HepG2 (cell line): Measurements from ENCODE around the gene RNF5. TPM values are rescaled to one million over a fixed set of nuclear protein-coding genes. Genes with fewer than 3 reads are reported as not detected.

Experiments
- ARID3A ChIP-seq: IDR thresholded peaks from 2 replicates; pipeline ENCODE4 v1.6.1; 2012; ENCODE audit warnings: low read depth, low read length, improper control_type of control experiment
- ARNT2 ChIP-seq: sonication (generic); formaldehyde crosslinking; IDR thresholded peaks from 2 replicates; pipeline ENCODE4 v1.8.0; 2022; ENCODE audit warnings: mild to moderate bottlenecking, low read depth, missing genetic modification reagents, moderate library complexity
- CCAR2 ChIP-seq: fragments of 200-400 bp; formaldehyde crosslinking; optimal IDR thresholded peaks from 2 replicates; pipeline ENCODE3; 2018; ENCODE audit warnings: low read depth, mild to moderate bottlenecking, low read length, moderate library complexity
- CERS6 ChIP-seq: sonication (generic); formaldehyde crosslinking; IDR thresholded peaks from 2 replicates; pipeline ENCODE4 v1.5.0; 2020; ENCODE audit warnings: missing genetic modification reagents
- DNMT3B ChIP-seq: conservative IDR thresholded peaks from 2 replicates; pipeline ENCODE4 v1.6.1; 2016; ENCODE audit warnings: missing biosample characterization, control low read depth
- FOSL2 ChIP-seq: sonication (generic); formaldehyde crosslinking; IDR thresholded peaks from 2 replicates; pipeline ENCODE4 v1.4.0; 2020; ENCODE audit warnings: missing genetic modification reagents
- HOXD1 ChIP-seq: sonication (generic); formaldehyde crosslinking; IDR thresholded peaks from 2 replicates; pipeline ENCODE4 v1.5.0; 2020; ENCODE audit warnings: missing genetic modification reagents
- JARID2 ChIP-seq: sonication (generic); formaldehyde crosslinking; IDR thresholded peaks from 2 replicates; pipeline ENCODE4 v1.8.1; 2023; ENCODE audit warnings: missing genetic modification reagents, inconsistent platforms; ENCODE audit not compliant: insufficient replicate concordance
- JUNB ChIP-seq: sonication (generic); formaldehyde crosslinking; IDR thresholded peaks from 2 replicates; pipeline ENCODE4 v1.8.0; 2022; ENCODE audit warnings: missing genetic modification reagents, mild to moderate bottlenecking, borderline replicate concordance
- KDM1A ChIP-seq: IDR thresholded peaks from 2 replicates; pipeline ENCODE4 v1.6.1; 2016; ENCODE audit warnings: missing compliant biosample characterization
- KDM3A ChIP-seq: IDR thresholded peaks from 2 replicates; pipeline ENCODE4 v1.6.1; 2018; ENCODE audit warnings: low read depth, missing compliant biosample characterization
- KDM4B ChIP-seq: sonication (generic); formaldehyde crosslinking; IDR thresholded peaks from 2 replicates; pipeline ENCODE4 v1.4.0; 2020; ENCODE audit warnings: missing genetic modification reagents
- MAF1 ChIP-seq: sonication (generic); formaldehyde crosslinking; IDR thresholded peaks from 2 replicates; pipeline ENCODE4 v1.5.0; 2020; ENCODE audit warnings: missing genetic modification reagents, borderline replicate concordance
- NFYC ChIP-seq: IDR thresholded peaks from 2 replicates; pipeline ENCODE4 v1.6.1; 2016; ENCODE audit warnings: missing genetic modification reagents, missing compliant biosample characterization
- NKX3-1 ChIP-seq: sonication (generic); formaldehyde crosslinking; IDR thresholded peaks from 2 replicates; pipeline ENCODE4 v1.5.0; 2020; ENCODE audit warnings: missing genetic modification reagents
- POGZ ChIP-seq: sonication (generic); formaldehyde crosslinking; IDR thresholded peaks from 2 replicates; pipeline ENCODE4 v1.4.0; 2020; ENCODE audit warnings: mild to moderate bottlenecking, missing genetic modification reagents
- POLR2G ChIP-seq: fragments of 200-400 bp; formaldehyde crosslinking; IDR thresholded peaks from 2 replicates; pipeline ENCODE4 v1.6.1; 2018; ENCODE audit warnings: mild to moderate bottlenecking, low read depth, low read length, moderate library complexity
- SIN3B ChIP-seq: fragments of 150-350 bp; IDR thresholded peaks from 2 replicates; pipeline ENCODE4 v1.6.1; 2014; ENCODE audit warnings: low read length
- SMARCE1 ChIP-seq: fragments of 450-650 bp; IDR thresholded peaks from 2 replicates; pipeline ENCODE4 v1.6.1; 2017; ENCODE audit warnings: borderline replicate concordance
- TBX2 ChIP-seq: sonication (generic); formaldehyde crosslinking; IDR thresholded peaks from 2 replicates; pipeline ENCODE4 v1.5.0; 2020; ENCODE audit warnings: missing genetic modification reagents, mild to moderate bottlenecking, borderline replicate concordance
- ZBTB10 ChIP-seq: sonication (generic); formaldehyde crosslinking; IDR thresholded peaks from 2 replicates; pipeline ENCODE4 v1.4.0; 2020; ENCODE audit warnings: missing genetic modification reagents, borderline replicate concordance
- ZC3H13 ChIP-seq: sonication (generic); formaldehyde crosslinking; IDR thresholded peaks from 2 replicates; pipeline ENCODE4 v1.8.1; 2023; ENCODE audit warnings: mild to moderate bottlenecking, missing genetic modification reagents, moderate library complexity
- ZKSCAN1 ChIP-seq: fragments of 150-350 bp; IDR thresholded peaks from 2 replicates; pipeline ENCODE4 v1.6.1; 2014; ENCODE audit warnings: low read length
- ZNF431 ChIP-seq: sonication (generic); formaldehyde crosslinking; IDR thresholded peaks from 2 replicates; pipeline ENCODE4 v1.9.0; 2022; ENCODE audit warnings: missing genetic modification reagents, low read depth, mild to moderate bottlenecking, borderline replicate concordance
- ZNF446 ChIP-seq: sonication (generic); formaldehyde crosslinking; IDR thresholded peaks from 2 replicates; pipeline ENCODE4 v1.5.0; 2020; ENCODE audit warnings: mild to moderate bottlenecking, missing genetic modification reagents
- ZNF549 ChIP-seq: sonication (generic); formaldehyde crosslinking; IDR thresholded peaks from 2 replicates; pipeline ENCODE4 v1.5.0; 2020; ENCODE audit warnings: missing genetic modification reagents
- ZNF629 ChIP-seq: sonication (generic); formaldehyde crosslinking; conservative IDR thresholded peaks from 2 replicates; pipeline ENCODE4 v1.5.0; 2020; ENCODE audit warnings: missing genetic modification reagents
- ZNF83 ChIP-seq: sonication (generic); formaldehyde crosslinking; IDR thresholded peaks from 2 replicates; pipeline ENCODE4 v1.4.0; 2020; ENCODE audit warnings: missing genetic modification reagents, mild to moderate bottlenecking, borderline replicate concordance
- polyA plus RNA-seq, 8 experiments: library from polyadenylated mRNA; depleted of rRNA in 3 of 8; stranded (reverse) in 7 of 8; unstranded in 1 of 8; fragments of >200 nt; fragmentation: Illumina TruSeq in 4 of 8; extraction: Trizol in 4 of 8; gene quantifications; 2 replicates each; pipeline versions ENCODE4 v1.2.1 to v1.2.3, GENCODE V29; 2011 to 2016; ENCODE audit warnings: low read depth in 4 of 8, missing spikeins in 1 of 8, mixed read lengths in 1 of 8; ENCODE audit not compliant: insufficient read depth in 1 of 8
- total RNA-seq, 5 experiments: library from RNA; depleted of rRNA; stranded (reverse); fragments of >200 nt; fragmentation: Illumina TruSeq; extraction: Trizol; gene quantifications; 2 replicates each; pipeline ENCODE4 v1.2.3, GENCODE V29; 2016; ENCODE audit warnings: low read depth in 1 of 5

The RNF5 gene
- total and polyA plus RNA-seq, 2 of the 13 experiments (the other 11 are each of a cell fraction or from before 2014, with no cell fraction given): 98.0 to 131 TPM

GRCh38 chr6:32154514-32155161 lies 23.6 kb upstream of the RNF5 start (continued):
- TF ChIP-seq CCAR2: no peak
- peak; percentile 56; the same call in 1 of the 2 replicates for TF ChIP-seq ARNT2 (CRISPR knock-in tag)
- no peak for TF ChIP-seq ZNF629 (CRISPR knock-in tag)
- no peak for TF ChIP-seq JARID2 (CRISPR knock-in tag)
- no peak for TF ChIP-seq SIN3B
- no peak for TF ChIP-seq KDM3A (CRISPR knock-in tag)
- TF ChIP-seq ARID3A: no peak
- 0 out of 2 replicates have a peak, but pooled peaks have one; percentile 83 for TF ChIP-seq ZNF83 (CRISPR knock-in tag)
- TF ChIP-seq ZNF431 (CRISPR knock-in tag): no peak
- peak; percentile 94 for TF ChIP-seq ZC3H13 (CRISPR knock-in tag)
- no peak for TF ChIP-seq SMARCE1
- TF ChIP-seq ZNF549 (CRISPR knock-in tag): no peak
- 0 out of 2 replicates have a peak, but pooled peaks have one; percentile 1 for TF ChIP-seq DNMT3B (CRISPR knock-in tag)
- no peak for TF ChIP-seq HOXD1 (CRISPR knock-in tag)
- no peak for TF ChIP-seq CERS6 (CRISPR knock-in tag)
- TF ChIP-seq ZKSCAN1: no peak
- no peak; the same call in 1 of the 2 replicates for TF ChIP-seq POGZ (CRISPR knock-in tag)
- TF ChIP-seq JUNB (CRISPR knock-in tag): no peak
- TF ChIP-seq KDM4B (CRISPR knock-in tag): peak; percentile 42; the same call in 1 of the 2 replicates
- no peak for TF ChIP-seq ZBTB10 (CRISPR knock-in tag)
- TF ChIP-seq POLR2G: no peak
- no peak for TF ChIP-seq KDM1A (CRISPR knock-in tag)
- no peak for TF ChIP-seq ZNF446 (CRISPR knock-in tag)
- TF ChIP-seq TBX2 (CRISPR knock-in tag): no peak; the same call in 1 of the 2 replicates
- no peak for TF ChIP-seq NKX3-1 (CRISPR knock-in tag)
- 0 out of 2 replicates have a peak, but pooled peaks have one; percentile 24 for TF ChIP-seq MAF1 (CRISPR knock-in tag)
- no peak for TF ChIP-seq FOSL2 (CRISPR knock-in tag)
- peak; percentile 39; the same call in 1 of the 2 replicates for TF ChIP-seq NFYC (CRISPR knock-in tag)
